GM21619 (cell line): ENCODE measurements around the gene MORN1.

Experiments
- ATAC-seq: cut with Tn5 transposase; IDR thresholded peaks from one replicate; pipeline ENCODE4 v1.9.1; 2021; ENCODE audit not compliant: unreplicated experiment

Gene MORN1

DNA sequence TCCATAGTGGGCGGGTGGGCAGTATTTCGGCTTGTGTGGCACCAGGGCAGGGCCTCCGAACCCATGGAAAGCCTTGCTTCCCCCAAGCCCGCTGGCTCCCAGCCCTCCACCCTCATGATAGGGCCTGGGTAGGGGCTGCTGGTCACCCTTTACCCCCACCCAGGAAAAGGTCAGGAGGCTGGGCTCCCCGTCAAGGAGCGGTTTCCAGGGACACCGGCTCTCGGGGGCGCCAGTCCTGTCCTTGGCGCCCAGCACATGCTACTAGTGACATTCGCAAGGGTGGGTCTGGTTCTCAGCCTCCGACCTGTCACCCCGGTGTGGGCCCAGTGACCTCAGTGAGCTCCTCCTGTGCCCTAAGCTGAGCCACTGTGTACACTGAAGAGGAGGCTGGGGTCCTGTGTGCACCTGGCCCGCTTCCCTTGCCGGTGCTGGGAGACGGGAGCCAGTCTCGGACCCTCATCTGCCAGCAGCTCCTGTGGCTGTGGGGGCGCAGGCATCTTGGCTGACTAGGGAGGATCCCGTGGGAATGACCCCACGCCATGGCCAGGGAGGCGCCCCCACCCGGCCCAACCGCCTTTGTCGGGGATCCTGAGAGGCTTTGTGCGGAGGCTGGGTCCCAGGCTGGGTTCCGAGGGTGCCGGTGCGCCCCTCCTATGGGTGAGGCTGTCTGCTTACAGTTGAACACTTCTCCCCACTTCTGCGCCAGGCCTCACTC is 108.6 kb downstream of the MORN1 start:
- no peak for ATAC-seq

- ATAC-seq: no peak
Observed at GRCh38 chr1:2279817-2280216, 111.5 kb downstream of the MORN1 start.

DNA sequence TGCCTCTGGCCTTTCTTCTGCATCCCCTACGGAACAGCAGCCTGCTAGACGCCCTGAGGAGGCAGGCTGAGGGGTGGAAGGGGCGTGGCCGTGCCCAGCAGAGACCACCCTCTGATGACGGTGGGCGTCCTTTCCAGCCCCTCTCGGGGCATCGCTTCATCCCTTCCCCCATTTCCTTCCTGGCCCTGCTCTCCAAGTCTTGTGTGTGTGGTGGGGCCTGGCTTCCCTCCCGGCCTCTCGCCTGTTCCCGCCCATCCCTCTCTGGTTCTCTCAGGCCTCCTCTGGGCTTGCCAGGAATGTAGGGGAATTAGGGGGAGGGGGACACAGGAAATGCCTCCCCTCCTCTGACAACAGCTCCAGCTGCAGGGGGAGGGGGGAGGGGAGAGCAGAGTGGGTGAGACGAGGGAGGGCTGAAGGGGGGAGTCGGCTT is 112.1 kb downstream of the MORN1 start:
- ATAC-seq: no peak

DNA sequence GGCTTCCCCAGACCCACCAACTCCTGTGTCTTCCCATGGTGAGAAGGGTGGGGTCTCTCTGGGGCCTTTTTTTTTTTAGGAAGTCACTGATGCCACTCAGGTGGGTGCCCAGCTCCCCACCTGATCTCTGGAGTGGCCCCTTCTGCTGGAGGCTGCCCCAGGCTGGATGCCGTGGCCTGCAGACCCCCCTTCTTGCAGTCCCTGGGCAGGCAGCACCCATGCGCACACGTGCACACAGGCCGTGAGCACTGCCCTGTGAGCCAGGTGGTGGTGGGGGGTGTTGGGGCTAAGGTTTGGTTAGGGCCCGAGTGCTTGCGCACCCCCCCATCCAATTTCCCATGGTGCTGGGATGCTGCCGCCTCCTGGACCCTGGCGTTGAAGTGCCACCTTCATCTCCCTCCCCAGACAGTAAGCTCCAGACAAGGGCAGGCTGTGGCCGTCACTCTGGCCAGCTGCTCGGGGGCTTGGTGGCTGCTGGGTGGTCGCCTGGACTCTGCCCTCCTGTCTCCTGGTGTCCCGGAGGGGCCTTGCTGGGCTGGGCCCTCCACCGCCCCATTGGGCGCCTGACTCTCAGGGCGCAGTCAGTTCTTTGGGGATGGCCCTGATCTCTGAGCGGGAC is 112.7 kb downstream of the MORN1 start:
- ATAC-seq: no peak

GRCh38 chr1:2277741-2278488 is 113.4 kb downstream of the MORN1 start:
- no peak for ATAC-seq

GRCh38 chr1:2276803-2277580 is 114.4 kb downstream of the MORN1 start:
- ATAC-seq: no peak

GRCh38 chr1:2275796-2276536 is 115.4 kb downstream of the MORN1 start:
- ATAC-seq: no peak

GRCh38 chr1:2274929-2275475 is 116.4 kb downstream of the MORN1 start:
- ATAC-seq: no peak

DNA sequence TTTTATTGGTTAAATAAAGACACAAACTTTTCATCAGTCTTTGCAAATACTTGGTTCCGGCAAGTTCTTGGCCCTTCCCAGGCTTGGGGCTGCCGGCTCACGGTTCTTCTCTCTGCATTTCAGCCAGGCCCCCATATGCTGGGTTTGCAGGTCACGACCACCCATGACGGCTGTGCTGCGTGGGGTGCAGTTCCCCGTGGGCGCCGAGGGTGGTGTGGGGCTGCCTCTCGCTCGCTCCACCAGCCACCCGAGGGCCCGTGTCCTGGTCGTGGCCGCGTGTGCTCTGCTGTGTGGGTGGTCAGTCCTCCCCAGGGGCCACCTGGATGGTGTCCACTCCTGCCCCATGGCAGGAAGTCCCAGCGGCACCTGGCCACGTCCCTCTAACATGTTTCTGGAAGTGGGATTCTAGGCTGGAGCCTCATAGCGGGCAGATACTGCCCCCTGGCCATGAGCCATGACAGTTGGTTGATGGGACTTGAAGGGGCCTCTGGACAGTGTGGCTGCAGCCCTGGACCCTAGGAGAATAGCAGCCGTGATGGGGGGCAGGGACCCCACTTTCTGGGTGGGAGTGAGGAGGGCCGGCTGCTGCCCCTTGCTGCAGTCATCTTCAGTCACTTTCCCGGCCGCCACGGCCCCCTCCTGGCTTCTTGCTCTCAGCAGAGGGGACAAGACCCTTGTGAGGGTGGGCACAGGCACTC is 117.0 kb downstream of the MORN1 start:
- ATAC-seq: no peak

DNA sequence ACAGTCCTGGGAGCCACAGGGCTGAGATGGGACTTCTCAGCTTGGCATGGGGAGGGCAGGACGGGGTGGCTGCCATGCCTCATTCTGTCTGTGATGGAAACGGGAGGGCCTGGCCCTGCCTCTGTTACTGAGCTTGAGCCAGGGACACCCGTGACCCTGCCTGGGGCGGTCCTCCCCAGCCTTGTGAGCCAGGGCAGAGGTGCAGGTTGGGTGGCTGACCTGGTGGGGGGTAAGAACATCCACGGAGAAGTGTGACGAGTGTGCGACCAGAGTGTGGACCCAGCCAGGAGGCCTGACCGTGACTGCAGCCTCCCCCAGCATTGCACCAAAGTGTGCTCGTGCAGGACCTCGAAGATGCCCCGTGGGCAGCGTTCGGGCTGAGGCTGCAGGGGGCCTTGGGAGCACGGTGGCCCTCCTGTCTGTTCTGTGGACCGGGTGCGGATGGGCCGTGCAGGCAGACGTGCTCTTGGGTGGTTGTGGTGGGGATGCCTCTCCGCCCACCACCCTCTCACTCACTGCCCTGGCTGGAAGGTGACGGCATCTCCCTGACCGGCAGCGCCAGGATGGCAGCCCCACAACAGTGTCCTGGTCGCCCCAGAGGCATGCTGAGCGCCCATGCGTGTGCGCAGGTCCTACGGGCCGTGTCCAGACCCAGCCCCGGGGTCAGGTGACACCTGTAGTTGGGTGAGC is 117.8 kb downstream of the MORN1 start:
- no peak for ATAC-seq

GRCh38 chr1:2272686-2273400 is 118.5 kb downstream of the MORN1 start:
- no peak for ATAC-seq

GRCh38 chr1:2271841-2272655 is 119.3 kb downstream of the MORN1 start:
- no peak for ATAC-seq
